GDM1 (cell line): ENCODE measurements around the gene TACC2.

Experiments used
- DNase-seq: peaks from one replicate; lab custom pipeline; 2025; lab: John Stamatoyannopoulos, UW

Gene TACC2

DNA sequence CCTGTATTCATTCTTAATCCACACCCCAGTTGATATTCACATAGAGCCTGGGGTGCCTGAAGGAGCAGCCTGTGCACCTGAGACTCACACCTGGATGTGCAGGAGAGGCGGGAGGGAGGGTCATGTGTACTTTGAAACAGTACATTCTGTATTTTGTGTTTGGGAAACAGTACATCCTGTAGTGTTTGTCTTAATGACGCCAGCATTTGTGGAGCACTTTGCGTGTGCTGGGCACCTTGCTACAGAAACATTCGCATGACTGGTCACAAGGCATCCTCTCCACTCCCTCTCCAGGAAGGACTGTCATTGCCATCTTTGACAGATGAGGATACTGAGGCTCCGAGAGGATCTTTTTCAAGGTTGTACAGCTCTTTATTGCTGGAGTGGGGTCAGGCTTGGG lies 132.1 kb downstream of the TACC2 start:
- no peak for DNase-seq

DNA sequence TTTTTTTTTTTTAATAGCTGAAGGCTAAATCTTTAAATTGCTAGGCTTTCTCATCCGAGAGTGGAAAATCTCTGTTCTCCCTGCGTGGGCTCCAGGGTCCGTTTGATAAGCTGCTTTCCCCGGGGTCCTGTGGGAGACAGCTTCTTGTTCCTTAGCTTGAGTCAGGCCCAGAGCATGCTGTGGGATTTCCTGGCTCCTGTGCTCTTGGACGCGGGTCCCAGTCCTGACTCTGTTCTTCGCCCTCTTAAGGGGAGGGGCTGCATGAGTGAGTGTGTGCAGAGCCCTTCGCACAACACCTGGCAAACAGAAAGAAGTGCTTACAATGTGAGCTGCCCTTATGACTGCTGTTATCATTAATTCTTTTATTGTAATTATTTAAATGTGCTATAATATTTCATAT lies 133.5 kb downstream of the TACC2 start:
- no peak for DNase-seq

DNA sequence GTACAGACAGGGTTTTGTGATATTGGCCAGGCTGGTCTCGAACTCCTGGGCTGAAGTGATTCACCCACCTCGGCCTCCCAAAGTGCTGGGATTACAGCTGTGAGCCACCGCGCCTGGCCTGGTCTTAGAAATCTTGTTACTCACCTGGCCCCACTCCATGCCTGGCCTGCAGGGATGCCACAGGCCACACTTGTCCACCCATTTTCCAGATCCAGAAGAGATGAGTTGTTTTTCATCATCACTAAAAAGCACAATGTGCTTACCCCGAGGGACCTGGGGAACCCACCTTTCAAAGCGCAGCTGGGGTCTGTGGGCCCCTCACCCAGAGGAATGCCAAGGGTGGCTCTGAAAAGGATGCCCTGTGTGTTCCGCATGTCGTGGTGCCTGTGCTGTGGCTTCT lies 134.2 kb downstream of the TACC2 start:
- no peak for DNase-seq

DNA sequence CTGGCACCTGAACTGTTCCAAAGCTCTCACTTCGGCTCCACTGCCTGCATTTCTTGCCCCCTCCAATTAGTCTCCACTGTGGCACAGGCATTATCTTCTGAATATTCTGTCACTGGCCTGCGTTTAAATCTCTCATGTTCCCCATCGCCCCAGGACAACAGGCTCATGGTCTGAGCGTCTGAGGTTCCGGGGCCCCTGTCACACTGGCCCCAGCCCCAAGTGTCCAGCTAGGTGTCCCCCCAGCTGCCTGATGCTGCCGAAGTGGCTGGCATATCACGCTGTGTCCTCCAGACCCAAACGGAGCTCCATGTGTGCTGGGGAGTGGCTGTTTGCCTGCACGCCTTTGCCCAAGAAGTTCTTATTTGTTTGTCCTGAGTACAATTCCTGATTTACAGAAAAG lies 135.4 kb downstream of the TACC2 start:
- DNase-seq: no peak

DNA sequence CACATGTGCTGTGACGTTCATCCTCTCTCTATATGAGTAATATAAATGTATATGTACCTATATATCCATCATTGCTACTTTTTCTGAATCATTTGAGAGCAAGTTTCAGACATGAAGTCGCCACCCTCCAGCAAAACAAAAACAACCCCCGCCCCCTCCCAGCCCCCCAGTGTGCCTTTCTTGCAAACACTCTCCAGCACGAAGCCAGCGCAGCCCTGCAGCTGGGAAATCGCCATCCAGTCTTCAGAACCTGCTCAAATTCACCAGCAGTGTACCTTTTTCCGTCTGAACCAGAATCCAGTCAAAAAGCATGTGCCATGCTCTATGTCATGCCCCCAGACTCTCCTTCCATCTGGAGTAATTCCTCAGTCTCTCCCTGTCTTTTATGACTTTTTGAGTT lies 135.8 kb downstream of the TACC2 start:
- no peak for DNase-seq

DNA sequence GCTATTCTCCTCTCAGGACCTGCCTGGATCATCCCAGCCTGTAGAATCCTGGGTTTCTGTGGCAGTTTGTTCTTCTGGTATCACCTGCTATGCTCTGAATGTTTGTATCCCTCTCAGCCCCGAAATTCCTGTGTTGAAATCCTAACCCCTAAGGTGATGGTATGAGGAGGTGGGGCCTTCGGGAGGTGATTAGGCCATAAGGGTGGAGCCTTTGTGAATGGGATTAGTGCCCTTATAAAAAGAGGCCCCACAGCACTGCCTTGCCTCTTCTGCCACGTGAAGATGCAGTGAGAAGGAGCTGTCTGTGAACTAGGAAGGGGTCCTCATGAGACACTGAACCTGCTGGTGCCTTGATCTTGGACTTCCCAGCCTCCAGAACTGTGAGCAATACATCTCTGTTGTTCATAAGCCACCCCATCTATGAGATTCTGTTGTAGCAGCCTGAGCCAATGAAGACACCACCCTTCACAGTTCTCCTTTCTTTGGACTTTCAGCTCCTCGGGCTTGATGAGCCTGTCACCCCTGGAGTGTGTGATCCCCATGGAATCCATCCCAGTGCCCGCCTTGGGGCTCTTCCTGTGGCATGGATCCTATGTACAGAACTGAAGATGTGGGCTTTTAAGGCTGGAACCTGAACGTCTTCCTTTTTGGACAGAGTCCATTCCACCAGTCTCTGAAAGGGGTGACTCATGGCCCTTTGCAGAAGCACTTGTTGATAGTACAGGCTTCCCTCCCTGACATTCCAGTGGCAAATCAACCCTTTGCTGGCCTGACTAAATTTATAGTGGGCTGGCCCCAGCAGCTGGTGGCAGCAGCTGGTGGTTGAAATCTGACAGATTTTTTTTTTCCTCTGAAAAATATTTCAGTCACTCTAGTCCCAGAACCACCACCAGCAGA lies 138.0 kb downstream of the TACC2 start:
- no peak for DNase-seq

GRCh38 chr10:122127943-122128342 lies 139.0 kb downstream of the TACC2 start:
- DNase-seq: no peak

GRCh38 chr10:122128357-122128756 lies 139.4 kb downstream of the TACC2 start:
- no peak for DNase-seq

DNA sequence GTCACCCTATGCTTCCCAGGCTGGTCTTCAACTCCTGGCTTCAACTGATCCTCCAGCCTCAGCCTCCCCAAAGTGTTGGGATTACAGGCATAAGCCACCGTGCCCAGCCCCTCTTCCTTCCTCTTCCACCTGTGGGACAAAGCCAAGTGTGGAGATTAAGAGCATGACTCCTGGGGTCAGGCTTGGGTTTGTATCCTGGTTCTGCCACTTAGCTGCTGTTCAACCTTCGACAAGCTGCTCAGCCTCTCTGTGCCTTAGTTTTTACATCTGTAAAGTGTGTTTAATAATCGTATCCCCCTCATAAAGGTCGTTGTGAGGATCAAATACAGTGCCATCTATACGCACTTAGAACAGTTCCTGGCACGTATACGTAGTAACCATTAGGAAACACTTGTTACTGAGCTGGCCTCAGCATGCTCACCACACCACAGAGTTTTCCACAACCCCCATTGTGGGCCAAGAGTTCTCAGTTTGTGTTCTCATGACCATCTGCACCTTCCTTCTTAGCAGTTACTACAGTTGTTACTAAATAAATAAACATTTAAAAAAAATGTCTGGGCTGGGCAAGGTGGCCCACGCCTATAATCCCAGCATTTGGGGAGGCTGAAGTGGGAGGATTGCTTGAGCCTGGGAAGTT lies 141.6 kb downstream of the TACC2 start:
- no peak for DNase-seq

DNA sequence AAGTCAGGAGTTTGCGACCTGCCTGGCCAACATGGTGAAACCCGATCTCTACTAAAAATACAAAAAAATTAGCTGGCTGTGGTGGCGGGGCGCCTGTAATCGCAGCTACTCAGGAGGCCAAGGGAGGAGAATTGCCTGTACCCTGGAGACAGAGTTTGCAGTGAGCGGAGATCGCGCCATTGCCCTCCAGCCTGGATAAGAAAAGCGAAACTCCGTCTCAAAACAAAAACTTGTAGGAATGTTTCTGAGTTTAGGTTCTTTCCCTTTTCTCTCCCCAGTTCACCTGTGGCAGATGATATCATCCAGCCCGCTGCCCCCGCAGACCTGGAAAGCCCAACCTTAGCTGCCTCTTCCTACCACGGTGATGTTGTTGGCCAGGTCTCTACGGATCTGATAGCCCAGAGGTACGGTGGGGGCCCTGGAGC lies 143.4 kb downstream of the TACC2 start:
- no peak for DNase-seq

- no peak for DNase-seq
Measured at GRCh38 chr10:122132882-122133565, 144.1 kb downstream of the TACC2 start.

- no peak for DNase-seq
Measured at GRCh38 chr10:122135251-122136025, 146.5 kb downstream of the TACC2 start.

DNA sequence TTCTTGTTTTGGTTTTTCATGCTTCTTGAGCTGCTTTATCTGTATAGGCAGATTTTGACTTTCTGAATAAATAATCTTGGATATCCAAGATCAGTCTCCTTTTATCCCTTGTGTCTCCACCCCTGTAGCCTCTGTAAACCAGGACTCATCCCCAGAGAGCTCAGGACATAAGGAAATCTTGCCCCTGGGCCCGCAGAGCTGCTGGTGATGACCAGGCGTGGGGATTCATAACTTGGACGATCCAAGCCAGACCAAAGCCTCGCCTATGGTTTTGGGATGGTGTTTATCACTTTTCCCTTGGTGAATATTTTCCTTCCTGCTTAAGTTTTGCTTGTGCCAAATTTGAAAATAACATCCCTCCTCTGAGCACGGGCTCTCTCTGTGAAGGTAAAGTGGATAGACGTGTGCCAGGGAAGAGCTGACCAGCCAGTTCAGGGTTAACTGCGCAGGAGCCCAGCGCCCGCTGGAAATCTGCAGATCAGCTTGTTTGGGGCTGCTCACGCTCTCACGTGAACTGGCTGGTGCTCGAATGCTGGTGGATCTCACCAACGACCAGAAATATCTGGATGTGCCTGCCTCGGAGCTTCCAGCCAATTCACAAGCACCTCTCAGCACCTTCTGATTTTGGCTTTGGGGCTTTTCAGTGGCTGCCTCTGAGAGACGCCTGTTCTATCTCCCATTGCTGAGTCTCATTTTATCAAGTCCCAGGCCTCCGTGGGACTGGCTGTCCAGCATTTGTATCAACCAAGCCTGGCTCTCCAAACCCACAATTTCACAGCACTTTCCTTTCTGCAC lies 150.1 kb downstream of the TACC2 start:
- no peak for DNase-seq

DNA sequence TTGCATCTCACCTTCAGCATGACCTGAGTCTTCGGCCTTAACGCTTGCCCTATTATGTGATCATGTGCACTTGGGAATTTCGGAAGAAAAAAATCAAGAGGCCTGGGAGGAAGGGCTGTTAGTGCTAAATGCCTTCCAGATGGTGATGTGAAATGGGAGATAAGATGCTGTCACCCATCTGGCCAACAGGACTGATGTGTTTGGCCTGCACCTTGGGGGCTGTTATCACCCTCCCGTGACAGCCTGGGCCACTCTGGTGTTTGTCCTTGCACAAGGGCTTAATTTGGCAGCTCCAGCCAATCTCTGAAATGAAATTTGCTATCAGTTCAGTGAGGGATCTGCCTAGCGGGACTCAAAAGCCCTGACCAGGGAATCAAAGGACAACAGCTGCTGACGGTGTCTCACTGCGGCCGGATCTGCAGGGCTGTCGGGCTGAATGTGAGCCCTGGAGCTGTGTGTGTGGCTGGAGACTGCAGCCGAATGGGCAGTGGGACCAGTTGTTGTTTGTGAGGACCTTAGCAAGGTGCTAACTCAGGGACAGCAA lies 150.7 kb downstream of the TACC2 start:
- DNase-seq: no peak

DNA sequence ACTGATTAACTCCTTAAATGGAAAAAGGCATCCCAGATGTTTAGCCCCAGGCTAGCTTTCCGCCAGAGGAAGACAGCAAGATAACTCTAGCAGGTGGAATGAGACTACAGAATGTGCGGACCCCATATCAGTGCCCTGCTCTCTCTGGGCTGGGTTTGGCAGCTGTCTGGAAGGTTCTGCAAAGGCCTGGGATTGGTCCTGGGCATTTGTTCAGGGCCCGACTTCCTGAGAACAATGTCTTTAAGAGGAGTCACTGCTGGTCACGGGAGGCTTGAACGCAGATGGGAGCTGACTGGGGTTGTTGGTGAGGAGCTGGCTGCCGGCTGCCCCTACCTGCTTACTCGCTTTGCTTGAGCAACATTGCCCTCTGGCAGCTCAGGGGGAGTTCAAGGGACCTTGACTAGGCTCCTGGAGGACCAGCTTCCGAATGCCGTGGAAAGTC lies 151.5 kb downstream of the TACC2 start:
- no peak for DNase-seq

GRCh38 chr10:122140941-122141623 lies 152.1 kb downstream of the TACC2 start:
- DNase-seq: no peak

DNA sequence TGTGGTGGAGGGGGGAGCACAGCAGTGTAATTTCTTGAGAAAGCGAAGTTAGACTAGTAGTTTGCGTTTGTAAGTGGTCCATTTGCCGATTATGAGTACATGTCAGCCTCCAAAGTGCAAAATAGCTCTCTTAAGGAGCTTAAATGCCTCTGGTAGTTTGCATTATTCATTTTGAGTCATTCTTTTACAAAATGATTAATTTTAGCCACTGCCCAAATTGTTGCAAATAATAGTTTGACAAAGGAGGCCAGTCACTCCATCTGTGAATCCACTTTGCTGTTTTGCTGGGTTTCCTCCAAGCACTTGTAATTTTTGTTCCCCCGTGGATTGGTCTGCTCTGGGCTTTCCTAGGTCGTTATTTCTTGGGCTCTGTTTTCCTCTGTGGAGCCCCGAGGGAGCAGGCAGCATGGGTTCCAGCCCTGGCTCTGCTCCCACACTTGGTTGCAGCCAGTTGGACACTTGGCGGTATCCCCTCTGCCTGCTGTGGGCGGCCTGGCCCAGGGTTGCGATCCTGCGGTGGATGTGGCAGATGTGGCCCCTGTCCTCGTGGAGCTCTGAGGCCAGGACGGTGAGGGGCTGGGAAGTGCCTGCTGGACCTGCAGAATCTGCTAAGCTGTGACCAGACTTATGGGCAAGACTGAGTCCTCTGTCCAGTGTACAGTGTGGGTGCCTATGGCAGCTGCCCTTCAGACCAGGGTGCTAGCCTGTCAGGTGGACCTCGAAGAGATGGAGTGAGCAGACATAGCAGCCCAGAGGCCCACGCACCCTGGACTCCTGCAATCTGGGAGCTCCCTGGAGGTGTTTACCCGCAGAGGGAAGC lies 153.1 kb downstream of the TACC2 start:
- no peak for DNase-seq

GRCh38 chr10:122142641-122143237 lies 153.8 kb downstream of the TACC2 start:
- no peak for DNase-seq

DNA sequence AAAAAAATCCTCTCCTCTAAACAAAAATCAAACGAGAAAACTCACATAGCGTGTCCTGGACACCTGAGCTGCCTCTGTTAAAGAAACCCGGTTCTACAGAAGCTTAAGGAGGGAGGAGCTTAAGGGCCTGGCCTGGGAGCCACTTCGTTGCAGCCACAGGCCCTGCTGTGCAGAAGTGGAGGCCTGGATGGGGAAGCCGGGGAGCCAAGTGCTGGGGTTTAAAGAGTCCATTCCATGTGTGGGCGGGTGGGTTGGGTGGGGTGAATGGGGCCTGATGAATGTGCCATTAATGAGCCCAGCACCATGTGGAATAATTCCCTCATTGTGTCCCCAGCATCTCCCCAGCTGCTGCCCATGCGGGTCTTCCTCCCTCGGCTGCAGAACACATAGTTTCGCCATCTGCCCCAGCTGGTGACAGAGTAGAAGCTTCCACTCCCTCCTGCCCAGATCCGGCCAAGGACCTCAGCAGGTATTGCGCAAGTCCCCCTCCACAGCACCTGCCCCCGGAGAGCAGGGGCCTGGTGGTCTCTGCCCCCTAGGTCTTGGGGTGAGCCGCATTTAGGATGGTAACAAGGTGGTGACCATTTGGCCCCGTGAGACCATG lies 154.4 kb downstream of the TACC2 start:
- DNase-seq: no peak
